ENCODE measurements around the gene BTG1.
"Not testable (repeated sequence)": the region's sequence is repeated elsewhere in the genome, so short reads cannot be mapped to it uniquely, and the experiment has no call there.

Gene BTG1

DNA sequence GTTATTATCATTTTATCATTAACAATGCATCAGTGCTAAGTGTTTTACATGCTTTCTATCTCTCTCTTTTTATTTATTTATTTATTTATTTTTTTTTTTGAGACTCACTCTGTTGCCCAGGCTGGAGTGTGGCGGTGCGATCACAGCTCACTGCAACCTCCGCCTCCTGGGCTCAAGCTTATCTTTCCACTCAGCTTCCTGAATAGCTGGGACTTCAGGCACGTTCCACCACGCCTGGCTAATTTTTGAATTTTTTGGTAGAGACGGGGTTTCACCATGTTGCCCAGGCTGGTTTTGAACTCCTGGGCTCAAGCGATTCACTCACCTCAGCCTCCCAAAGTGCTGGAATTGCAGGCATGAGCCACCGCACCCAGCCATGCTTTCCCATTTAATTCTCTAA, 3.9 kb upstream of the BTG1 start:
- DNase-seq (ENCODE audit: low spot score): no peak

DNA sequence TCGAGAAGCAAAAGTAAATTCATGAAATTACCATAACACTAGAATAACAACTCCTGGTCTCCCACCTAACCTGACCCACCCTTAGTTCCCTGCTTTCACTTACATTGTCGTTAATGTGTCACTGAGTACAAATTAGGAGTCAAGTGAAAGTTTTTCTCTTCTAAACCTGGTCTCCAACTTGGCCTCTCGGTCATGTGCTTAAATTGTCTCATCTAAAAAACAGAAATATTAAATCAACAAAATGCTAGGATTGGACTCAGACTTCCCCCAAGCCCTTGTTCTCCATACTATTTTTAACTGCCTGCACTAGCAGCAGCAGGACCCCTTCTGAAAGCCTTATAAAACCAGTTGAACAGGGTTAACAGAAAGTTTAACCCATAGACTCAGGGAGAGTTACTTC, 1.8 kb upstream of the BTG1 start:
- no peak for DNase-seq (ENCODE audit: low spot score)

DNA sequence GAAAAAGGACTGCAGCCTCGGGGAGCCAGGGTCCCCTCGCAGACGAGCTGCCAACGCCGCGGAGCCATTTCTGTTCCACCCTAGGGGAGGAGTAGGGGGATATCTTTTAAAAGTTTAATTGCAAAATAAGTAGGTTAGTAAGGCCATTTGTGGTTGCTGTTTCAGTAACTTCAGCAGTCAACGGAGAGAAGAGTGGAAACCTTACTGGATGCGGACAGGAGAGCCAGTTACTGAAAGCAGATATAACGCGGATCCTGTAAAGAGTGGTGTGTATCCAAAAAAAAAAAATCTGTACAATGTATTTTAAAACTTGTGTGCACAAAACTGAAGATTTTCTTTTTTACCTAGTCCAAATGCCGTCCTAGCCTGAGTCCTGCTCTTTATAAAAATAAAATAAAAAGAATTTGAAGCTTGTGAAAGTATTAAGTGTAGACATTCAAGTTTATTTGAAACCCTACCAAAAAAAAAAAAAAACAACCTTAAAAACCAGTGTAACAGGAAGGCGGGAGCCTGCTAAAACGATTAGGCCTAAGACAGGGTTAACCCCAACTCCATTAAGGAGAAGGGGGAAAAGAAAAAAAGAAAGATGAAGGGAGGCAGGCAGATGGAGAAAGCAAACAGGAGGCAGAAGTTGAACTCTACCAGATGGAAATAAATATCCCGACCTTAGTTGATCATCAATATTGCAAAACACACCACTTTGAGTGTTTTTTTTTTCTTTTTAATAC, 1.0 kb upstream of the BTG1 start:
- DNase-seq (ENCODE audit: low spot score): no peak

DNA sequence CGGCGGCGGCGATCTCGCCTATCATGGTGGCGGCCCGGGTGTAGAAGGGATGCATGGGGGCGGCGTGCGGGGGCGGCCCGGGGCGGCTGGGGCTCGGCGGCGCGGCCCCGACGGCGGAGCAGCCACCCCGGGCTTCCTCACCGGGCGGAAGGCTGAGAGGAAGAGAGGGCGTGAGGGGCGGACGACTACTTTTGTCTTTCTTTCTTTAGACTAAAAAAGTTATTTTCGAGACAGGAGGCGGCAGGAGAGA, 240 bp downstream of the BTG1 start:
- DNase-seq (ENCODE audit: low spot score): no peak

DNA sequence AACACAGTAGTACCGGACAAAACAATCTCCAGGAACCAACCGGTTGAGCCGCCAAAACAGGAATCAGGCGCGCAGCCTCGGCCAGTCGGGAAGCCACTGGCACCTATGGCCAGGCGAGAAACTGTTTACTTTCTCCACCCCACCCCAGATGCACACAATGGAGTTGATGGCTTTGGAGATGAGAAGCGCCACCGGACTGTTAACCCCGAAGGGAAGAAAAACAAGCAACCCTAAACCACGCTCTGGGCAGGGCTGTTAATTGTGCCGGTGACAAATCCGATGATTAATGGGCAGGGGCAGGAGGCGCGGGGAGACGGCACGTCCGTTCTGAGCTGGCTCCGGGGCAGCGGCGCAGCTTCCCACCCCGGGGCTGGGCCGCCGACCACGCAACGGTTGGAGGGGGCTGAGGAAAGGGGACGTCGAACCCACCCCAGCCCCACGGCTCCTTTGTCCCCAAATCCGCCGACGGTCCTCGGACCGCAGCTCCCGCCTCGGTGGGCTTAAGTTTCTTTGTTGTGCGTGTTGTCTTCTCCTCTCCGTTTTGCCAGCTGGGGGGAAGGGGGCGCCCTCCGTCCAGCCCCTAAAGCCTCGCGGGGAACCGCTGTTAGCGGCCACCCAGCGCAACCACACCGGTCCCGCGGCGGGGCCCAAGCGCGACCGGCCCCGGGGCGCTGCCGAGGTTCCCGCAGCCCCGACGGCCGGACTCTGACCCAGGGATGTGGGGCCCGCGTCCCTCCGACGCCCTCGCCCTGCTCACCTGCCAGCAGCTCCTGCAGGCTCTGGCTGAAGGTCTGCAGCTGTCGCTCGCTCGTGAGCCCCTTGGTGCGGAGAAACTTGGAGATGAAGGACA, 790 bp downstream of the BTG1 start:
- peak; percentile 58 for DNase-seq (ENCODE audit: low spot score)

DNA sequence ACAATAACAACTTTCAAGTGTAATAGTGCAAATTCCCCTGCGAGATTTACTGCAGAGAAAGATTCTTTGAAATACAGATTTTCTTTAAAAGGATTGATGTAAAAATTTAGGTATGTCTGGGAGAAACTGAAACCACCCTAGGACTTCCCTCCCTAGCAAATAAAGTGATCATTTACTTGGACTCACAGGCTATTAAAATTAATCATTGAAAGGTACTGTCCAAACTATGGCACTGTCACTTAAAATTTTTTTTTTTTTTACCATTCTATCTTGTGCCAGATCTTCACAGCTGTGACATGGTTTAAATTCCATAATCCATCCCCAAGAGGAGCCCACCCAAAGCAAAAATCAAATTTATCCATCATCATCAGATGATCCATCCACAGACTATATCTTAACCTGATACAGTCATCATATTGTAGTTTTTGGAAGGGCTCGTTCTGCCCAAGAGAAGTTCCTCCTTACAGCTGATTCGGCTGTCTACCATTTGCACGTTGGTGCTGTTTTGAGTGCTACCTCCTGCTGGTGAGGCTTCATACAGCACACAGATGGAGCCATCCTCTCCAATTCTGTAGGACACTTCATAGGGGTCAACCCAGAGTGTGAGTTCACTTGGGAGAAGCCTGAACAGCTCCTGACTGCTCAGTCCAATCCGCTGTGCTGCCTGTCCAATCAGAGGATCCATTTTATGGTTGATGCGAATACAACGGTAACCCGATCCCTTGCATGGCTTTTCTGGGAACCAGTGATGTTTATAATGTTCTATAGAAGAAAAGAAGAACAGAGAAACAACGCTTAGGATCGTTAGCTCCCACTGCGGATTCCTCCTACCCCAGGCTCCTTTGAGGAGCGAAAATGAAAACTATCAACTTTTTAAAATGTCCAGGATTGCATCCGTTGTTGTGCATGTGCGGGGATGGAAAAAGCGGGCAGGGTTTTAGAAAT, 1.7 kb downstream of the BTG1 start:
- DNase-seq (ENCODE audit: low spot score): peak; percentile 52

DNA sequence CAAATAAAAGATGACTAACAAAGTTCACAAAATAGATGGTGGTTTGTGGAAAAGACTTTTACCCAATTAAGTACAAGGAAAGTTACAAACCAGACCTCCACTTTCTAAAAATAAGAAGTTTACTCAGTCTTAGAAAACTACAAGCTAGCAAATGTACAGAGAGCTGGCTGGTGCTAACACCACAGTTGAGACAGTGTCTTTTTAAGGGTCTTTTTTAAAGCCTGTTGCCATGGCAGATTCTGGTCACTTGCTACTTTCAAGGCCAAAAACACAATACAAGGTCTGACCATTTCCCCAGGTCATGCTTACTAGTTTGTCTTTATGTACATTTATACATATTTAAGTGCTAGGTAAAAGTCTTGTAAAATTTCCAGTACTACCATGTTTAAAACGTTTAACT, 2.4 kb downstream of the BTG1 start:
- DNase-seq (ENCODE audit: low spot score): no peak

DNA sequence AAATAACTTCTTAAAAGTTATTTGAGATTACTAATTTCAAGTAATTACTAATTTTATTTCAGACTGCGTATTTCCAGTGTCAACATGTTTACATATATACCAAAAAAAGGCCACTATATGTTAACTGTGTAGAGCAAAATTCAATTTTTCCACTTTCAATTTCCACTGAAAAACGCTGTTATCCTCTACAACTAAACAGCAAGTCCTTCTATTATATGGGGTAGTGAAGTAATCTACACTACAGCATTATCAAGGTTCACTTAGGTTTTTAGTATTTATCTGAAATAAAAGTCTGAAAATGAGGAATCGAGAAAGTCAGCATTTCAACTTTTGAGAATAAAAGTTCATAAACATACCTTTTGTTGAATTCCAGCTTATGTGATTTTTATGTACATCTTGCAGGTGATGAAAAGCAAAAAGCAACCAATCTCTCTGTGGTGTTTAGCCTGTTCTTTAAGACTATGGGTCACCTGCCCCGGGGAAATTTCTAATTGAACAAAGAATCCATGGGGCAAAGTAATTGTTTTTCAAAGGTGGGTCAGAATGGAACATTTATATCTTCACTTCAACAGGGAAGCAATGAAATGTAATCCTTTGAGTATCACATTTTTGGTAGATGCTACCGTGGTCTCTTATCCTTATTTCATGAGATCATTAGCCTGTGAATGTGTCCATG, 3.3 kb downstream of the BTG1 start:
- no peak for DNase-seq (ENCODE audit: low spot score)

DNA sequence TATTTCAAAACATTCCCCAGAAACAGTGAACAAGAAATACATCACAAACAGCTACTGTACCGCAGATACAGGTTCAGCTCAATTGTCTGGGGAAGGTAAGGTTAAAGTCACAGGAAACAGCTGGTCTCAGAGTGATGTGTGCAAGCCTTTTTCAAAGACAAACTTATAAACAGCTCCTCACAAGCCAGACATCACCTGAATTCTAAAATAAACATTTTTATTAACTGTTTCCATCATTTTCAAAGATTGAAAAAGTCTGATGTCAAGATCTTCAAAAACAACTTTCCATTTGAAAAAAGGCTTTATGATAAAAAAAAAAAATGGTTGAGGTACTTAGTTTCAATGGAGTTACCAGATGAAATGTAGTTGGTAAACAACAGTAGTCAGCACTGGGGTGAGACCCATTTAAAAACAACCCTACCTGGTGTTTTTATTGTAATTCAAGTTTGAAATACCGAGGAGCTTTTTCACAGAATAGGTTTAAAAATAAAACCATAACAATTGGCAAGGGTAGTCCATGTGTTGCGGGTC, 4.0 kb downstream of the BTG1 start:
- DNase-seq (ENCODE audit: low spot score): no peak

DNA sequence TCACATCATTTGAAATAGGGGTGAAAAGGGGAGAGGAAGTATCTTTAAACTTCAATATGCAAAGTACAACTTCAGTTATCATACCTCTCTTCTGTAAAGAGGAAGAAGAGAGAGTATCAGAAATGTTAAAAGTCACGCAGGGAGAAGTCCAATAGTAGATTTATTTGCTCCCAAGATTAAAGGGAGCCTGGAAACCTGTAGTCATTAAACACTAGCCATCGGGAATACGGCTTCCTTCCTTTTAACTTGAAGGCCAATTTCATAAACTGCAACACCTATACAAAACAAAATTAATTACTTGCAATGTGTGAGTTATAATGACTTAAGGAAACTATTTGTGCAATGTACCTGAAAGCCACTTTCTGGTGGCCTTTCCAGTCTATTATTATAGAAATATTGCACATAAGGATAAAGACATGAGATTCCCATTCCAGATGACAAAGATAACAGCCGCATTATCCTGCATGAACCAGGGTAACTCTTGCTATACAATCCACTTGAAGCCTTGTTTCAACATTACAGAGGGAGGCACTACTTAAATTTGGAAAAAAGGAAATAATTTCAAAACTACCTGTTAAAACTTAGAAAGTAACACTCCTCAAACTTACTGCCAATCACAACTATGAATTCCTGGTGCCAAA, 4.6 kb downstream of the BTG1 start:
- DNase-seq (ENCODE audit: low spot score): no peak

DNA sequence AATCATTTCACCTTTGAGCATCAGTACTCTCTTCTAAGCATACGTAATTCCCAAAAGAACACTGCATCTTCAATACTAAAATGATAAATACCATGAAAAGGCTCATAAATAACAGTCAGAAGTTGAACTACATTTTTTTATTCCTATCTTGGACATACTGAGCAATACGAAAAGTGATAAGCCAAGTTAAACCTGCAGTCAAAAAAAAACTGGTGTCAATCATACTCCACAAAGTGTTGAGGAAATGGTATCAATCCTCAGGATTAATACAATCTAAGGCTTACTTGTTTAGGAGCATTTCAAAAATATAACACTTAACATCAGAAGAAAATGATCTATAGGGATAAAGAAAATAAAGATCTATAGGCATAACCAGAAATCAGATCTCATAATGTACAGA, 5.5 kb downstream of the BTG1 start:
- DNase-seq (ENCODE audit: low spot score): no peak

DNA sequence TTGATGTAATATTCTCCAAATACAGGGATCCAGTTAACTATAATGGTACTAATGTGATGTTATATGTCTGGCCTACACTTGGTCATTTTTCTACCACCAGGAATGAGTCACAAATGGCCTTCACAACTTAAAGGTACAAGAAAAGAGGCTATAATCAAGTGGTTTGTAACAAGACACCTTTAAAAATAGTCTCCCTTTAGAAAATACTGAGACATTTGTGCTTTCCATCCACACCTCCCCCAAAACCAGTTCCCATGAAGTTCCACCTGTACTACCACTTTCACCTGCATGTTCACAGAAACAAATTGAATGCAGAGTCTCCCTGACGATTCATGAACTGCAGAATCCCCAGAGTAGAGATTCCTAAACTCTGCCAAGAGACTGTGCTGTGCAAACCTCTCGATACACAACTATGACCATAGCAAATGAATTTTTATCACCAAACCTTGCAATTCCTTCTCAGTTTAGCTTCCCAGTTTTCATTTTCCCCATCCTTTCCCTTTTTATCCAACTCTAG, 6.0 kb downstream of the BTG1 start:
- no peak for DNase-seq (ENCODE audit: low spot score)

DNA sequence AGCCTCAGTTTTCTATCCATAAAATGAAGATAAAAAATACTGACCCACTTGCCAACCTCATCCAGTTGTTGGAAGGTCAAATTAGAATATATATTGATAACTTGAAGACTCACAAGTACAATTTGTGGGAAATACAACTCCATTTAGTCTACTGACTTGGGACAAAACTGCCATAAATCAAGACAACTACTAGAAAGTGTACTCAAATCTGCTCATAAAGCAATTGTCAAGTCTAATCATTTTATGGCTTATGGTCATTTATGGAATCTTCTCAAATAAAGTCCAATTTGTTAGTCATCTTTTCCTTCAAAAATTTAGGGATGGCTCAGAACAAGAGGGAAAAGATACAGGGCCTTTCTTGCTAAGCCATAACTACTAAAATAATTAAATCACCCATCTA, 7.0 kb downstream of the BTG1 start:
- DNase-seq (ENCODE audit: low spot score): no peak

DNA sequence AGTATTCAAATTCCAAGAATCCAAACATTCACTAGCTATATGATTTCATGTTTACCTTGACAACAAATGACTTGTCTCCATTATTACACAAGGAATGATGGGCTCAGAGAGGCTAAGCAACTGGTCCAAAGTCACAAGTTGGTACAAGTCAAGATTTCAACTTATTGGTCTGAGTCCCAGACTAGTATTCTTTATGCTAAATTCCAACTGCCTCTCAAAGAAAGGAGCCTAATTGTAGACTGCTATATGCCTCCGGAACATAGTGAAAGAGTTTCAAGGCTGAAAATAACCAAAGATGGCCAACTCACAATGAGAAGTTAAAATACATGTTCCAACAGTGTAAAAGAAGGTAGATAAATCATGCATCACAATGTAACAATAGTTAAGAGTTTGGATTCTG, 7.5 kb downstream of the BTG1 start:
- no peak for DNase-seq (ENCODE audit: low spot score)

DNA sequence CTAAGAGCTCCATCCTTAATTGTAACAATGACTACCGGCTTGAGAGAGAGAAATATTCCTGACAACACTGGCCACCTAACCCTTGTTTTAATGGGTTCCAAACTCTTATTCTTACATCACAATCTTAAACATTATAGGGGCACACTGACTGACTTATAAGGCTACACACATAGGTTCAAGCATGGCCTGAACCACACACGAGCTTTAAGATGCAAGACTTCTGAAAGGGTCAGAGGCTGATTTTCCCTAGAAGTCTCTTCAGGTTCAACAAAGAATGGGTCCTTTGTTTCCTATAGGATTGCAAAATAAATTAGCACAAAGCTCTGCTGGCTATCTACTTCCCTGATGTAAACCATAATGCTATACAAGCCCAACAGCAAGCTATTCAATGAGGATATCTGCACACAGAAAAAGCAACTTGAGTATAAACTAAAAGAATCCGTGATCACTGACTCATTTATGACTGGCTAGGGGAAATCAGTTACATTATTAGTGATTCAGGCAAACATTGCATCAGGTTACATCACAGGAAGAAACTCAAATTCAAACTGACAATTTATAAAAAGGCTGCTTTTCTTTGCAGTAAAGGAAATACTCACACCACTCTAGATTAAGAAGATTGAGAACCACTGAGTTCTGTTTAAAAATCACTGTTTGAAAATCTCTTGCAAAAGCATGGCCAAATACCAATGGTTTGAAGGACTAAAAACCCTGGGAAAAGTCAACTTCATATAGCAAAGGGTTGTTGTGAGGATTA, 8.5 kb downstream of the BTG1 start:
- no peak for DNase-seq (ENCODE audit: low spot score)

DNA sequence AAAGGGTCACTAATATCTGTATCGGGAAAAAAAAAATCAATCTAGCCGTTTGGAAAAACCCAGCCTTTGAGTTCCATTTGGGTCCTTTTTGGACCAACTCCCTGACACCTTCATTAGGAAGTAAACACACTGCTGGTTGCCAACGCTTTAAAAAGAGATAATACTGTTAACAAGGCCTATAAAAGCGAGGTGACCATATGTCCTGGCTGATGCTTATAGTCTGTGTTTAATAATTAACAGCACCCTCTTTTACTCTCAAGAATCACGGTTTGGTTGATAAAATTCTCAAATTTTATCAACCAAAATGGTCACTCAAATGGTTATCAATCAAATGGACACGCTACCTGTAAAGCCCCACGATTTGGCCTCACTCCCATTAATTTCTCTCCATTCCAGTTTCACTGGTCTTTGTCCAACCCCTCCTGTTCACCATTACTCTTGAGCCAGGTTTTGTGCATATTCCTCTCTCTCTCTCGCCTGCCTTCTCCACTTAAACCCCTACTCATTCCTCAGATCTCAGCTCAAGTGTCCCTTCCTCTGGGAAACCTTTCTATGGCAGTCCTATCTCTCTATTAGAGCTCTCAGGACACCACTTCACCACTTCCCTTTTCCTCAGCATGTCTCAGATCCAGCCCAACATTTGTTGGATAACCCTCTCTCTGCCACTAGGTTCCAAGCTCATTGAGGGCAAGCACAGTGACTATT, 9.5 kb downstream of the BTG1 start:
- no peak for DNase-seq (ENCODE audit: low spot score)

DNA sequence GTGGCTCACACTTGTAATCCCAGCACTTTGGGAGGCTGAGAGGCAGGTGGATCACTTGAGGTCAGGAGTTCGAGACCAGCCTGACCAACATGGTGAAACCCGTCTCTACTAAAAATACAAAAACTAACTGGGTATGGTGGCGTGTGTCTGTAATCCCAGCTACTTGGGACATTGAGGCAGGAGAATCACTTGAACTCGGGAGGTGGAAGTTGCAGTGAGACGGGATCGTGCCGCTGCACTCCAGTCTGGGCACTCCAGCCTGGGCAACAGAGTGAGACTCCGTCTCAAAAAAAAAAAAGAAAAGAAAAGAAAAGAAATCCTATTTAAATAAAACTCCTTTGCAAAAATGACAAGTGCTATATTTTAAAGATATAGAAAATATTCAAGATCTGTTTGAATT, 10.1 kb downstream of the BTG1 start:
- not testable (repeated sequence) for DNase-seq (ENCODE audit: low spot score)

DNA sequence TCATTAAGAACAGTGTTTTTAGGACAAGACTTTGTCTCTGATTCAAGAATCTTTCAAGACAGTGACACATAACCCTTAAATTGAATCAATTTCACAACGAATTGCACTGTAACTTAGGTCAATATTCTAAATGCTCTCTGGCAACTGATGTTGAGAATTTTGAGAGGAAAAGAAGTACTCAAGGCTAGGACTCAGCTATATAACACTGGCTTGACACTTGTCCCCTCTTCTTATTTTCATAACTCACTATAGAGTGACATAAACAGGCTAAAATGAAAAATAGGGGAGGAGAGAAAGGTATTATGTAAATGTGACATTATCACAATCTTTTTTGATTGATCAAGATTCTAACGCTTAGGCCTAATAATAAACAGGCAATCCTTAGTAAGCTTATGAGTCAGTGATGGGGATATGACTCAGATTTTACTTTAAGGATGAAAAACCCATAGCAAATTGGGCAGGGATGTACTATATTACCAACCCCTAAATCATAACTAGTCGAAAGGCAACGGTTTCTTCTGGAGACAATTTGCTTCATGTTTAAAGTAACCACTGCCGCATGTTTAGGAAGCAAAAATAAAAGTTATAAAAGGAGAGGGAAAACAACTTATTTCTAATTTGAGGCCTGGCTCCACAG, 10.9 kb downstream of the BTG1 start:
- DNase-seq (ENCODE audit: low spot score): no peak

Data from D341Med (cell line).